BJ (cell line): ENCODE results near the gene GALR3. TPM values are rescaled to one million over a fixed set of nuclear protein-coding genes. Genes with fewer than 3 reads are reported as not detected.
A peak's percentile ranks its signal among the peaks of the same experiment; 100 is the strongest.

Source experiments
- CTCF ChIA-PET: fragments of 350-600 bp; formaldehyde crosslinking; extraction: SDS; loops from one replicate; lab custom pipeline; 2021; ENCODE audit warnings: antibody characterized with exemption, inconsistent platforms; lab: Yijun Ruan, JAX
- POLR2A ChIA-PET: fragments of 300-600 bp; sonication (Branson Sonifier 250); formaldehyde crosslinking; extraction: SDS; loops from one replicate; lab custom pipeline; 2021; ENCODE audit warnings: antibody characterized with exemption; lab: Charles Lee
- DNase-seq: peaks from one replicate; pipeline ENCODE4 v3.0.0-alpha.2; 2011; ENCODE audit warnings: low read depth
- H3K27me3 ChIP-seq: 2 replicates; pipeline ENCODE4 v1.6.0; 2011; ENCODE audit warnings: low read length; ENCODE audit not compliant: control insufficient read depth, insufficient read depth
- H3K36me3 ChIP-seq: 2 replicates; pipeline ENCODE4 v1.5.1; 2011; ENCODE audit warnings: low read length; ENCODE audit not compliant: control insufficient read depth, insufficient read depth
- H3K4me3 ChIP-seq: 2 replicates; pipeline ENCODE4 v1.5.1; 2011; ENCODE audit warnings: low read depth, mild to moderate bottlenecking, control low read depth, low read length
- polyA plus RNA-seq: library from polyadenylated mRNA; depleted of rRNA; stranded (reverse); fragments of >200 nt; gene quantifications from 2 replicates; pipeline ENCODE4 v1.2.3, GENCODE V29; 2011
- TF ChIP-seq, protein P1 (sequence below): IDR thresholded peaks from 2 replicates; pipeline ENCODE4 v1.5.1; 2011; ENCODE audit warnings: low read depth, mild to moderate bottlenecking, control low read depth, inconsistent platforms, low read length, moderate library complexity; ENCODE audit not compliant: insufficient read depth

The GALR3 gene
- polyA plus RNA-seq, 1 experiment = not detected

DNA sequence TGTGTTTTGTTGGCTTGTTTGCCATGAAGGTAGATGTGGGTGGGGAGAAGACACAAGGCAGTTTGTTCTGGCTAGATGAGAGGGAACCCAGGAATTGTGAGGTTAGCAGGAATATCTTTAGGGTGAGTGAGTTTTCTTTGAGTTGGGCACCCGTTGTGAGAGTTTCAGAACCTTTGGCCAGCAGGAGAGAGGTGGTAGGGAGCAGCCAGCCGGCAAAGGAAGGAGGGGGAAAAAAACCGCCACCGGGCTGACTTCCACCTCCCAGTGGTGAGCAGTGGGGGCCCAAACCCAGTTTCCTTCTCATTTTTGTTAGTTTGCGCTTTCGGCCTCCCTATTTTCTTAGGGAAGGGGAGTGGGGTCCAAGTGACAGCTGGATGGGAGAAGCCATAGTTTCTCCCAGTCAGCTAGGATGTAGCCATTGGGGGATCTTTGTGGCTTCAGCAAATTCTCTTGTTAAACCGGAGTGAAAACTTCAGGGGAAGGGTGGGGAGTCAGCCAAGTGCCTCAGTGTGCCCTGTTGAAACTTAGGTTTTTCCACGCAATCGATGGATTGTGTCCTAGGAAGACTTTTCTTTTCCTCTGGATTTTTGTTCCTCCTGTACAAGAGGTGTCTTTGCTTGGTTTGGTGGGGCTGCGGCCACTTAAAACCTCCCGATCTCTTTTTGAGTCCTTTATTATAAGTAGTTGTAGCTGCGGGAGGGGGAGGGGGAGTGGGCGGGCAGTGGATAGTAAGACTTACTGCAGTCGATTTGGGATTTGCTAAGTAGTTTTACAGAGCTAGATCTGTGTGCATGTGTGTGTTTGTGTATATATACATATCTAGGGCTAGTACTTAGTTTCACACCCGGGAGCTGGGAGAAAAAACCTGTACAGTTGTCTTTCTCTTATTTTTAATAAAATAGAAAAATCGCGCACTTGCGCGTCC lies 16.5 kb upstream of the GALR3 start:
- ChIA-PET POLR2A (no interaction called here), CTCF (interaction anchor here (1.3 to 4.5 kb wide), 3 partner anchors 11 to 125 kb away, joined by 3 to 59 read pairs (median 5); no protein-coding TSS in a partner anchor)
- DNase-seq = no peak

DNA sequence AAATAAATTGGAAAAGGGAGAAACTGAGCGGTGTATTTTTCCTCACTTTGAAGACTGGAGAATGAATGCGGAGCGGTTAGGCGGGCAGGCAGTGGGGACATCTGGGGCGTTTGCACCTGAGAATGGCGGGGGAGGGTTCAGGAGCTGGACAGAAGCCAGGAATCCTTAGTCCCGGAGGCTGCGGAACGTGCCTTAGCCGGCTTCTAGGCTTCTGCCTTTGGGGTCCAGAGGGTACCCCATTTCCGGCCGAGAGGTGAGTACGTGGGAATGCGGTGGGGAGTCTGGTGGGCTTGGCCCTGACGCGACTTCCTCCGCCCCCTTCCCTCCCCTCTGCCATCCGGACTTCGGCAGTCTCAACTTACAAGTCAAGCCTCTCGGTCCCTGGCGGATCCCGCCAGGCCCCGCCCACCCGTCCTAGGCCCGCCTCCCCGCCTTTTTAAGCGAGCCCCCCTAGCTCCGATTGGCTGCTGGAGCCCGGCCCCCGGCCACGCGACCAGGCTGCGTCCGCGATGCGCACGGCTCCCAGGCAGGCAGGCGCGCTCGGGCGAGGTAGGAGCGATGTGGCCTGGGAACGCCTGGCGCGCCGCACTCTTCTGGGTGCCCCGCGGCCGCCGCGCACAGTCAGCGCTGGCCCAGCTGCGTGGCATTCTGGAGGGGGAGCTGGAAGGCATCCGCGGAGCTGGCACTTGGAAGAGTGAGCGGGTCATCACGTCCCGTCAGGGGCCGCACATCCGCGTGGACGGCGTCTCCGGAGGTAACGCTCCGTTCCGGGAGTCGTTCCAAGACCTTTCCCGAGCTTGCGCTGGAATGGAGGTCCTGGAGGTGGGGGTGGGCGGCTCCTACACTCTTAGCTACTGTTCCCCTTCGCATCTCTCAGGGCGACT lies 15.5 kb upstream of the GALR3 start, which contains the start of gene GCAT:
TSS of gene GCAT (plus strand) at position 525 of the 884 bp plus-strand sequence. CDS start at position 559, 34 bp downstream.
- TF ChIP-seq, protein P1, sequence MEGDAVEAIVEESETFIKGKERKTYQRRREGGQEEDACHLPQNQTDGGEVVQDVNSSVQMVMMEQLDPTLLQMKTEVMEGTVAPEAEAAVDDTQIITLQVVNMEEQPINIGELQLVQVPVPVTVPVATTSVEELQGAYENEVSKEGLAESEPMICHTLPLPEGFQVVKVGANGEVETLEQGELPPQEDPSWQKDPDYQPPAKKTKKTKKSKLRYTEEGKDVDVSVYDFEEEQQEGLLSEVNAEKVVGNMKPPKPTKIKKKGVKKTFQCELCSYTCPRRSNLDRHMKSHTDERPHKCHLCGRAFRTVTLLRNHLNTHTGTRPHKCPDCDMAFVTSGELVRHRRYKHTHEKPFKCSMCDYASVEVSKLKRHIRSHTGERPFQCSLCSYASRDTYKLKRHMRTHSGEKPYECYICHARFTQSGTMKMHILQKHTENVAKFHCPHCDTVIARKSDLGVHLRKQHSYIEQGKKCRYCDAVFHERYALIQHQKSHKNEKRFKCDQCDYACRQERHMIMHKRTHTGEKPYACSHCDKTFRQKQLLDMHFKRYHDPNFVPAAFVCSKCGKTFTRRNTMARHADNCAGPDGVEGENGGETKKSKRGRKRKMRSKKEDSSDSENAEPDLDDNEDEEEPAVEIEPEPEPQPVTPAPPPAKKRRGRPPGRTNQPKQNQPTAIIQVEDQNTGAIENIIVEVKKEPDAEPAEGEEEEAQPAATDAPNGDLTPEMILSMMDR = no peak
- DNase-seq = peak; percentile 84
- Histone ChIP-seq H3K4me3 (peak within 1 kb of the TSS; percentile 61), H3K27me3 (no peaks in the 10 kb centered on the region), H3K36me3 (no peaks in the 10 kb centered on the region; the same call in 1 of the 2 replicates)
- CTCF ChIA-PET = interaction anchor here (0.6 to 4.5 kb wide), 10 partner anchors 10 to 157 kb away, joined by 3 to 59 read pairs (median 3); no protein-coding TSS in a partner anchor
- POLR2A ChIA-PET = interaction anchor here (0.6 to 1.0 kb wide), 6 partner anchors 128 to 591 kb away, joined by 4 to 16 read pairs (median 8); partner anchors contain the start of gene LGALS1

More for the DNA sequence above, 16.5 kb upstream of the GALR3 start:
- H3K27me3 ChIP-seq = no peaks in the 10 kb centered on the region
- H3K36me3 ChIP-seq = no peaks in the 10 kb centered on the region
- peak overlapping the region; percentile 61 for H3K4me3 ChIP-seq
- TF ChIP-seq, protein P1 = no peak

DNA sequence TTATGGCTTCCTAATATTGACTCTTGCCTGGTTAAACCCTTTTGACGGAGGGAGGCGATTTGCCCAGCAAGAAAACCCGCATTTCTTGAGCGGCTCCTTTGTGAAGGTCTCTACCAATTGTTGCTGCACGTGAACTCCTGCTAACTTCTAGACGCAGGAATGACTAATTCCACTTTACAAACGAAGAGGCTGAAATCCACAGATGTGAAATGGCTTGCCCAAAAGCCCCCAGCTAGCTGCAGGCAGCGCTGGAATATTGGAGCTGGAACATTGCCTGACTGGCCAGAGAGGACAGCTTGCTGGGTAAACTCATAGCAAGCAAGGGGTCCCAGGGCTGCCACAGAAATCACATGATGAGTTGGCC lies 14.9 kb upstream of the GALR3 start:
- peak overlapping the region; percentile 61 for H3K4me3 ChIP-seq
- ChIA-PET CTCF (interaction anchor here (0.6 to 4.5 kb wide), 8 partner anchors 10 to 157 kb away, joined by 3 to 59 read pairs (median 3); no protein-coding TSS in a partner anchor), POLR2A (interaction anchor here (0.6 to 1.0 kb wide), 7 partner anchors 128 to 590 kb away, joined by 4 to 19 read pairs (median 8); partner anchors contain the start of gene LGALS1)
- H3K36me3 ChIP-seq = peaks cover 1% of the 10 kb centered on the region
- TF ChIP-seq, protein P1 = no peak
- no peaks in the 10 kb centered on the region for H3K27me3 ChIP-seq
- DNase-seq = no peak

DNA sequence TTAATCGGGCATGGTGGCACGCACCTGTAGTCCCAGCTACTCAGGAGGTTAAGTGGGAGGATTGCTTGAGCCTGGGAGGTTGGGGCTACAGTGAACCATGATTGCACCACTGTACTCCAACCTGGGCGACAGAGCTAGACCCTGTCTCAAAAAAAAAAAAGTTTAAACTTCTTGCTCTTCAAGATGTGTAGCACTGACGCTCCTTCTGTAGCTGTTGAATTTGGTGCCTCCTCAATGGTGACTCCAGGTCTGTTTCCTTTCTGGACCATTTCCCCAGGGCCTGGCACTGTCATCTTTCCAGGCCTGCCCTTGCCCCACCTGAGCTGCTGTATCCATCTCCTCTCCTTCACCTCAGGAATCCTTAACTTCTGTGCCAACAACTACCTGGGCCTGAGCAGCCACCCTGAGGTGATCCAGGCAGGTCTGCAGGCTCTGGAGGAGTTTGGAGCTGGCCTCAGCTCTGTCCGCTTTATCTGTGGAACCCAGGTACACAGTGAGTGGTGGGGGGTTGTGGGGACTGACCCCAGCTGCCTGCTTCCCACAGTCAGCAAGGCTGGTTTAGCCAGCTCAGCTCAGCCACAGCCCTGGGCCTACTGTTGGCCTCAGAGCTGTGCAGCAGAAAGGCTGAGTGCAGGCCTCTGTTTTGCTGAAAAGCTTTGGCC lies 13.4 kb upstream of the GALR3 start:
- DNase-seq = no peak
- ChIA-PET CTCF (interaction anchor here (0.9 to 4.5 kb wide), 3 partner anchors 8 to 167 kb away, joined by 3 to 59 read pairs (median 4); no protein-coding TSS in a partner anchor), POLR2A (interaction anchor here (0.6 kb wide), 1 partner anchor 37 kb away, joined by 3 read pairs; no protein-coding TSS in a partner anchor)
- Histone ChIP-seq H3K36me3 (peaks cover 2% of the 10 kb centered on the region), H3K27me3 (no peaks in the 10 kb centered on the region), H3K4me3 (no peak overlapping the region)
- TF ChIP-seq, protein P1 = no peak
